ENCODE data around the gene TMC5.

DNA sequence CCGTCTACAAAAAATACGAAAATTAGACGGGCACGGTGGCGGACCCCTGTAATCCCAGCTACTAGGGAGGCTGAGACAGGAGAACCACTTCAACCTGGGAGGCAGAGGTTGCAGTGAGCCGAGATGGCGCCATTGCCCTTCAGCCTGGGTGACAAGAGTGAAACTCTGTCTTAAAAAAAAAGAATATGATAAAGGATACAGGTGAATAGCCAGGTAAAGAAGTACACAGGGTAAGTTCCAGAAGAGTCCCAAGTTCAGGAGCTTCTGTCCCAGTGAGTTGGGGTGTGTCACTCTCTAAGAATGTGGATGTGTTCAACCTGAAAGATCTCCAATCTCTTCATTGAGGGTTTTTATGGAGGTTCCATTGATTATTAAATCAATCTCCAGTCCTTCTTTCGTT lies 6.8 kb downstream of the TMC5 start:
- TF ChIP-seq, protein P1, sequence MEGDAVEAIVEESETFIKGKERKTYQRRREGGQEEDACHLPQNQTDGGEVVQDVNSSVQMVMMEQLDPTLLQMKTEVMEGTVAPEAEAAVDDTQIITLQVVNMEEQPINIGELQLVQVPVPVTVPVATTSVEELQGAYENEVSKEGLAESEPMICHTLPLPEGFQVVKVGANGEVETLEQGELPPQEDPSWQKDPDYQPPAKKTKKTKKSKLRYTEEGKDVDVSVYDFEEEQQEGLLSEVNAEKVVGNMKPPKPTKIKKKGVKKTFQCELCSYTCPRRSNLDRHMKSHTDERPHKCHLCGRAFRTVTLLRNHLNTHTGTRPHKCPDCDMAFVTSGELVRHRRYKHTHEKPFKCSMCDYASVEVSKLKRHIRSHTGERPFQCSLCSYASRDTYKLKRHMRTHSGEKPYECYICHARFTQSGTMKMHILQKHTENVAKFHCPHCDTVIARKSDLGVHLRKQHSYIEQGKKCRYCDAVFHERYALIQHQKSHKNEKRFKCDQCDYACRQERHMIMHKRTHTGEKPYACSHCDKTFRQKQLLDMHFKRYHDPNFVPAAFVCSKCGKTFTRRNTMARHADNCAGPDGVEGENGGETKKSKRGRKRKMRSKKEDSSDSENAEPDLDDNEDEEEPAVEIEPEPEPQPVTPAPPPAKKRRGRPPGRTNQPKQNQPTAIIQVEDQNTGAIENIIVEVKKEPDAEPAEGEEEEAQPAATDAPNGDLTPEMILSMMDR (IDR thresholded peaks at IDR 0.05; ENCODE audit: control extremely low read depth in 1 of 3, insufficient read depth in 1 of 3, low read depth in 1 of 3, low read length in 3 of 3): no peak
- TF ChIP-seq SIRT6 (IDR thresholded peaks at IDR 0.05; ENCODE audit: low read length) (no peak), POLR2A (IDR thresholded peaks at IDR 0.05; ENCODE audit: control extremely low read depth in 1 of 2, low read depth in 2 of 2, low read length in 2 of 2) (no peak), GABPA (IDR thresholded peaks at IDR 0.05; ENCODE audit: borderline replicate concordance, insufficient read depth, low read length) (no peak), EZH2 (IDR thresholded peaks at IDR 0.05; ENCODE audit: low read depth, low read length, severe bottlenecking) (no peak), CBX5 (IDR thresholded peaks at IDR 0.05; ENCODE audit: low read depth, low read length) (no peak), JUN (IDR thresholded peaks at IDR 0.05; ENCODE audit: low read depth, low read length) (no peak), RNF2 (IDR thresholded peaks at IDR 0.05; ENCODE audit: borderline replicate concordance, low read depth, low read length, missing control alignments, poor library complexity, severe bottlenecking) (no peak), CHD1 (IDR thresholded peaks at IDR 0.05; ENCODE audit: low read depth, low read length) (no peak), ASH2L (IDR thresholded peaks at IDR 0.05; ENCODE audit: low read length) (no peak)
- TF ChIP-seq, protein P2, sequence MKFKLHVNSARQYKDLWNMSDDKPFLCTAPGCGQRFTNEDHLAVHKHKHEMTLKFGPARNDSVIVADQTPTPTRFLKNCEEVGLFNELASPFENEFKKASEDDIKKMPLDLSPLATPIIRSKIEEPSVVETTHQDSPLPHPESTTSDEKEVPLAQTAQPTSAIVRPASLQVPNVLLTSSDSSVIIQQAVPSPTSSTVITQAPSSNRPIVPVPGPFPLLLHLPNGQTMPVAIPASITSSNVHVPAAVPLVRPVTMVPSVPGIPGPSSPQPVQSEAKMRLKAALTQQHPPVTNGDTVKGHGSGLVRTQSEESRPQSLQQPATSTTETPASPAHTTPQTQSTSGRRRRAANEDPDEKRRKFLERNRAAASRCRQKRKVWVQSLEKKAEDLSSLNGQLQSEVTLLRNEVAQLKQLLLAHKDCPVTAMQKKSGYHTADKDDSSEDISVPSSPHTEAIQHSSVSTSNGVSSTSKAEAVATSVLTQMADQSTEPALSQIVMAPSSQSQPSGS (IDR thresholded peaks at IDR 0.05; ENCODE audit: low read length): no peak
